ENCODE results near the gene BMPER.
A peak's percentile ranks its signal among the peaks of the same experiment; 100 is the strongest.

Gene BMPER

GRCh38 chr7:34104992-34105391 is 199.7 kb downstream of the BMPER start:
- no peak for DNase-seq

DNA sequence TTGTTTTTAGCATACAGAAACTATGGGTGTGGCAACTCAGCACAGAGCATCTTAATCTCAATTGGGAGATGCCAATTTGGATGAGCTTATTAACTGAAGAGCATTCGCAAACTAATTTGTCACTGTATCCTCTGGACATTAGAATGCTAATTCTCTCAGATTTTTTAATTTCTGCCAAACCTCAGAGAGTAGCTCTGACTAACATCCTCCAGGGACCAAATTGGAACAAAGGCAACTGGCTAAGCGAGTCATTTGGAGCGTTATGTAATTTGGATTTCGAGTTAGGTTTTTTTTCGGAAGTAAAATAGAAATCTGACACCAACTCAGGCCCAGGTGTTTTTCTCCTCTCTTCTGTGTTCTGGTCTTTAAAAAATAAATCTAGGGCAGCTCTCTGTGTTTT is 201.9 kb downstream of the BMPER start:
- no peak for DNase-seq

DNA sequence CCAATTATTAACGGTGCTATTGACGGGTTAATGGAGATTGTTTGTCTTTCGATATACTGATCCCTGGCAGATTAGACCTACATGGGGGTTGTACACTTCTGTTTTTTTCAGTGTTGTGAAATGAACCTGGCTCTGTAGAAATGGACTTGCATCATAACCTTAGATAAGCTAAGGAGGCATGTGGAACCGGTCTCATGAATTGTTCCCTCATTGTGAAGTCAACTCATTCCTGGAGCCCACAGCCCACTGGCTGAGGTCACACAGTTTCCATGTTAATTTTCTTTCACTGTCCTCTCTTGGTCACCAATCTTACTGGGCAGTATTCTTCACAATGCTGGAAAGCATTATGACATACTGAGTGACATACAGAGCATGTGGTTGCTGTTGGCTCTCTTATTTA is 202.8 kb downstream of the BMPER start:
- no peak for DNase-seq

- DNase-seq = no peak
Observed at GRCh38 chr7:34109936-34110780, 204.8 kb downstream of the BMPER start.

DNA sequence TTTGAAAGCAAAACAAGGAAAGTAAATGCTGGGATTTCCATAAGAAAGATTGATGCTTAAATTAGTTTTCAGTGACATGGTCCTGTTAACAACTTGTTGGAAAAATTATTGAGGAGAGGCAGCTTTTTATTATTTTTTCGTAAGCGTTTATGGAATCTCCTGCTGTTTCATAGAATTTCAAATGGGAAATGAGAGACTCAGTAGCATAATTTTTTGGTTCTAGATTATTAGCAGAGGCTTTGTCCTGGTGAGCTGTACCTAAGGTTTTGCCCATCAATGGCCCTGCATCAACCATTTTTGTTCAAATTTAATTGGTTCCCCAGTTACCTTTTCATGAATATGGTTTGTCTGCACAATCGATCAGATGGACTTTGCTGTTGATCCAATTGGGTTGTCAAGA is 205.7 kb downstream of the BMPER start:
- DNase-seq = no peak

- DNase-seq = no peak
Observed at GRCh38 chr7:34115503-34115902, 210.2 kb downstream of the BMPER start.

DNA sequence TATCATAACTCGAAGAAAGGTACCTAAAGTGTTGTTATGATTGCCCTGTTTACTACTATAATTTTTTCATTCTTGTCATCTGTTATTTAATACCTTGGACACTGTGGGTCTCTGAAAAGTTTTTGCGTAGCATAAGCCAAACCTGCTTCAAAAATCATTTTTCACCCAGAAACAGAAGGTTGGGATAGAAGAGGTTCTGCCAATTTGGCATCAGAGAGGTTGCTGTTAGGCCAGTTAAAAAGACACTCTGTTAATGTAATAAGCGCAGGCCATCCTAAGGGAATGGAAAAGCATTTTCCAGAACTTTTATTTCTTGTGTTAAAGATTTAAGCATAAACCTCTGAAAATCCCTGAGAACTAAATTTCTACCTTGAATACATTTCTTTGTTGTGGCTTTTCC is 212.2 kb downstream of the BMPER start:
- DNase-seq = no peak

DNA sequence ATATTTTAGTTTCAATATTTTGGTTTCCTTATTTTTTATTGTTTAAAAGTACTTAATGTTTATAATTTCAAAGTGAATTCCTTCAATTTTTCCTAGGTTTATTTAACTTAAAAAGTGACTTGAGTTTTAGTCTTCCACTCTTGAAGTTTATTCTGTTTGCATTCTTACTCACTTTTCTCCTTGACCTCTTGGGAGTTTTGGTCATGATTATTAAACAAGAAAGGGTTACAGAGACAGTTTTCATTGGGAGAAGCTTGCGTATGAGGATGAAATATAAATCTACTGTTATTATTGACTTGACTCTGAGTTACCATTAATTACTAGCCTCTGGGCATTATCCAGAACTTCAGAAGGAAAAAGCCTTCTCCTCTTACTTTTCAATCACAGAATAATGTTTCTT is 216.0 kb downstream of the BMPER start:
- no peak for DNase-seq

GRCh38 chr7:34123316-34123715 is 218.0 kb downstream of the BMPER start:
- no peak for DNase-seq

GRCh38 chr7:34124765-34125164 is 219.4 kb downstream of the BMPER start:
- no peak for DNase-seq

GRCh38 chr7:34128762-34129161 is 223.4 kb downstream of the BMPER start:
- DNase-seq = no peak

- no peak for DNase-seq
Observed at GRCh38 chr7:34130558-34131295, 225.4 kb downstream of the BMPER start.

- DNase-seq = no peak
Observed at GRCh38 chr7:34131371-34131770, 226.0 kb downstream of the BMPER start.

- DNase-seq = no peak
Observed at GRCh38 chr7:34133356-34133982, 228.1 kb downstream of the BMPER start.

GRCh38 chr7:34133983-34134782 is 228.8 kb downstream of the BMPER start:
- peak; percentile 57 for DNase-seq

GRCh38 chr7:34135924-34136323 is 230.6 kb downstream of the BMPER start:
- no peak for DNase-seq

GRCh38 chr7:34136698-34137097 is 231.4 kb downstream of the BMPER start:
- DNase-seq = no peak

DNA sequence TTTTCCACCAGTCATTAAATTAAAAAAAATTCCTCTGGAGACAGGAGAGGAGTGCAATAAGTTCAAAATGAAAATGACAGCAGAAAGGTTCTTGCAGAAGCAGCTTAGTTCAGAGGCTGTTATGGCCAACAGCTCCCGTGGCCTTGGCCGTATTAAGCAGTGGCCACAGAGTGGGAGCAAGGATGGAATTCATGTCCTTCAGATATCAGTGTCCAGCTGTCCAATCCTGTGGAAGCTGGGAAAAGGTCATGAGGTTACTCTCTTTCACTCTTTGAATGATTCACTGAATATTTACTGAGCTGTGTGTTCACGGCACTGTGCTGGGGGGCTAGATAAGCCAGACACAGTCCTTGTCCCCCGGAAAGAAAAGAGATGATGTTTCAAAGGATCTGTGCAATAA is 231.8 kb downstream of the BMPER start:
- DNase-seq = no peak

- DNase-seq = no peak
Observed at GRCh38 chr7:34138483-34138882, 233.1 kb downstream of the BMPER start.

DNA sequence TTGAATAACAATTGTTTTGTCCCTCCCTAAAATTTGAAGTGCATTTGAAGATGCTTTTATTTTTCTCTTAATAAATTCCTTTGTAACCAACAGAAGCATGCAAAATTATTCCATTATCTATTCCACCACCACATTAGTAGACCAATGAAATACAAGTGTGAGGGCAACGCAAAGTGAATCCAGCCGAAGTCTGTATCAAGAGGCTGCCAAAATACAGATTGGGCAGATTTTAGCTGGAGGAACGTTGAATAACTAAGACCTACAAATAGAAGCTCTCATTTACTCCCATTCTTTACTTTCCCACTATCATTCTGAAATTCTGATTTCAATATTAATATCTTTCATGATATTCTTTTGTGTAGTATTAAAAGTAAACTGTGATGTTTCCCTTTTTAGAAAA is 233.7 kb downstream of the BMPER start:
- DNase-seq = no peak

DNA sequence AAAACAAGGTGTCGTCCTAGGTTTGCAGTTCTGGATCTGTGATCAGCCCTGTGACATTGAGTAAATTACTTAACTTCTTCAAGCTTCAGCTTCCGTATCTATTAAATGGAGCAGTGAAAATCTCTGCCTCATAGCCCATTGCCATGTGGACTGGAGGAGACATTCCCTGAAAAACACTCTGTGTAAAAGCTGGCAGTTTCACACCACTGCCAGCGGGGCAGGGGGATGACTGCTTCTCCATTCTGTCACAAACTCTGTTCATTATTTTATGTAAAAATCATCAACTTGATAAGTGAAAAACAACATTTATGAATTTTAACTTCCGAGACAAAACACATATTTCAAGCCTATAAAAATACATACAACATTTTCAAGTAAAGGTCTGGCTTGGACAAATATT is 234.7 kb downstream of the BMPER start:
- DNase-seq = no peak

DNA sequence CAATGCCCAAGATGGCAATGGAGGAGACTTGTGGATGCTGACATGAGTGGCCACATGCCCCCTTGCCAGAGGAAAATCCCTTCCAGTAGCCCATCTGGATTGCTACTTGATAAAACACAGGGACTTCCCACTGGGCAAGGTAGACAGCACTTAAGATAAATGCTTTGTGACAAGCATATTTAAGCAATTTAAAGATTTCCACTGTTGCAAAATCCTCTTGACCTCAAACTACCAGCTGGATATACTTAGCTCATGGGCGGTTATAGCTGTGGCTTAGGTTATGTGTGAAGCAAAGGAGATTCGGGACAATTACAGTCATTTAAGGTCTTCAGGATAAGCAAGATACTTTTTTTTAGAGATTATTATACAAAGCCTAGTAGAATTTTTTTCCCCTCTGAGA is 238.1 kb downstream of the BMPER start:
- no peak for DNase-seq

- DNase-seq = no peak
Observed at GRCh38 chr7:34145603-34146002, 240.3 kb downstream of the BMPER start.

Data from activated CD8-positive, alpha-beta memory T cell treated with anti-CD3 and anti-CD28 coated beads, Interleukin-2, amount 50 U/mL, for 48 hours (primary cell).